HepG2 (cell line): Measurements from ENCODE around the gene CCR9. TPM values are rescaled to one million over a fixed set of nuclear protein-coding genes. Genes with fewer than 3 reads are reported as not detected.

Source experiments
- ARID3A ChIP-seq: IDR thresholded peaks from 2 replicates; pipeline ENCODE4 v1.6.1; 2012; ENCODE audit warnings: low read depth, low read length, improper control_type of control experiment
- ARNTL ChIP-seq: sonication (generic); formaldehyde crosslinking; IDR thresholded peaks from 2 replicates; pipeline ENCODE4 v1.4.0; 2020; ENCODE audit warnings: mild to moderate bottlenecking, missing genetic modification reagents
- CEBPB ChIP-seq: IDR thresholded peaks from 2 replicates; pipeline ENCODE4 v1.6.1; 2011; ENCODE audit warnings: low read depth, low read length, improper control_type of control experiment, borderline replicate concordance
- CTCF ChIP-seq: sonication (generic); formaldehyde crosslinking; IDR thresholded peaks from 2 replicates; pipeline ENCODE4 v1.5.0; 2020; ENCODE audit warnings: mild to moderate bottlenecking, missing genetic modification reagents, moderate library complexity
- FOXO4 ChIP-seq: sonication (generic); formaldehyde crosslinking; conservative IDR thresholded peaks from 2 replicates; pipeline ENCODE4 v1.8.1; 2023; ENCODE audit warnings: missing genetic modification reagents
- KAT7 ChIP-seq: IDR thresholded peaks from 2 replicates; pipeline ENCODE4 v1.6.1; 2018; ENCODE audit warnings: borderline replicate concordance, missing compliant biosample characterization
- MAX ChIP-seq: IDR thresholded peaks from 2 replicates; pipeline ENCODE4 v1.6.1; 2012; ENCODE audit warnings: inconsistent platforms
- MTA3 ChIP-seq: sonication (generic); formaldehyde crosslinking; IDR thresholded peaks from 2 replicates; pipeline ENCODE4 v1.4.0; 2020; ENCODE audit warnings: missing genetic modification reagents
- POGK ChIP-seq: sonication (generic); formaldehyde crosslinking; conservative IDR thresholded peaks from 2 replicates; pipeline ENCODE4 v1.8.0; 2022; ENCODE audit warnings: mild to moderate bottlenecking, moderate library complexity, missing genetic modification reagents
- TGIF2 ChIP-seq: IDR thresholded peaks from 2 replicates; pipeline ENCODE4 v1.6.1; 2016; ENCODE audit warnings: control low read depth, missing compliant biosample characterization
- ZNF281 ChIP-seq: sonication (generic); formaldehyde crosslinking; IDR thresholded peaks from 2 replicates; pipeline ENCODE4 v1.4.0; 2020; ENCODE audit warnings: missing genetic modification reagents, borderline replicate concordance
- ZNF501 ChIP-seq: sonication (generic); formaldehyde crosslinking; IDR thresholded peaks from 2 replicates; pipeline ENCODE4 v1.5.1; 2020; ENCODE audit warnings: mild to moderate bottlenecking, moderate library complexity, missing genetic modification reagents
- ZNF562 ChIP-seq: sonication (generic); formaldehyde crosslinking; IDR thresholded peaks from 2 replicates; pipeline ENCODE4 v1.8.0; 2022; ENCODE audit warnings: missing genetic modification reagents, borderline replicate concordance
- ZNF569 ChIP-seq: sonication (generic); formaldehyde crosslinking; IDR thresholded peaks from 2 replicates; pipeline ENCODE4 v1.5.0; 2020; ENCODE audit warnings: mild to moderate bottlenecking, missing genetic modification reagents, moderate library complexity, borderline replicate concordance
- polyA plus RNA-seq, 8 experiments: library from polyadenylated mRNA; depleted of rRNA in 3 of 8; stranded (reverse) in 7 of 8; unstranded in 1 of 8; fragments of >200 nt; fragmentation: Illumina TruSeq in 4 of 8; extraction: Trizol in 4 of 8; gene quantifications; 2 replicates each; pipeline versions ENCODE4 v1.2.1 to v1.2.3, GENCODE V29; 2011 to 2016; ENCODE audit warnings: low read depth in 4 of 8, missing spikeins in 1 of 8, mixed read lengths in 1 of 8; ENCODE audit not compliant: insufficient read depth in 1 of 8
- total RNA-seq, 5 experiments: library from RNA; depleted of rRNA; stranded (reverse); fragments of >200 nt; fragmentation: Illumina TruSeq; extraction: Trizol; gene quantifications; 2 replicates each; pipeline ENCODE4 v1.2.3, GENCODE V29; 2016; ENCODE audit warnings: low read depth in 1 of 5

CCR9 gene
- total and polyA plus RNA-seq, 2 of the 13 experiments (the other 11 are each of a cell fraction or from before 2014, with no cell fraction given) = not detected

- TF ChIP-seq CTCF (CRISPR knock-in tag) (no peak), ARNTL (CRISPR knock-in tag) (peak; percentile 68; the same call in 1 of the 2 replicates), ZNF501 (CRISPR knock-in tag) (peak; percentile 66; the same call in 1 of the 2 replicates), KAT7 (CRISPR knock-in tag) (no peak), CEBPB (peak; percentile 100), MTA3 (CRISPR knock-in tag) (no peak), TGIF2 (peak; percentile 83), ARID3A (no peak), FOXO4 (no peak), ZNF569 (CRISPR knock-in tag) (no peak), ZNF281 (CRISPR knock-in tag) (no peak), POGK (CRISPR knock-in tag) (peak; percentile 47; the same call in 1 of the 2 replicates), ZNF562 (CRISPR knock-in tag) (no peak), MAX (peak; percentile 94)
Measured at GRCh38 chr3:45841757-45842491, 44.4 kb upstream of the CCR9 start, which contains the start of gene LZTFL1 (continued).
